Uterus (tissue), 4 donors: ENCODE results near the gene CFAP97. TPM values are rescaled to one million over a fixed set of nuclear protein-coding genes. Genes with fewer than 3 reads are reported as not detected.

Experiments used
- DNase-seq, 2 donors: peaks; one replicate each; pipeline ENCODE4 v3.0.0-alpha.2; 2019 to 2020
- H3K27ac ChIP-seq, 2 donors: fragments of 200-600 bp; sonication (generic); 1 replicate in 1 of 2; 2 replicates in 1 of 2; pipeline ENCODE4 v1.5.1; 2016 to 2018
- H3K27me3 ChIP-seq, 2 donors: fragments of 200-600 bp; sonication (generic); one replicate each; pipeline ENCODE4 v1.5.1; 2018 to 2019; ENCODE audit warnings: control low read depth in 1 of 2
- H3K36me3 ChIP-seq, 2 donors: fragments of 200-600 bp; sonication (generic); one replicate each; pipeline ENCODE4 v1.5.1; 2019; ENCODE audit warnings: control low read depth in 1 of 2
- H3K4me1 ChIP-seq, 2 donors: fragments of 200-600 bp; sonication (generic); one replicate each; pipeline ENCODE4 v1.5.1; 2018 to 2019; ENCODE audit warnings: control low read depth in 1 of 2
- H3K4me3 ChIP-seq, 2 donors: fragments of 200-600 bp; sonication (generic); 1 replicate in 1 of 2; 2 replicates in 1 of 2; pipeline ENCODE4 v1.5.1; 2018 to 2019; ENCODE audit warnings: mild to moderate bottlenecking in 1 of 2
- H3K9me3 ChIP-seq, 2 donors: fragments of 200-600 bp; sonication (generic); one replicate each; pipeline ENCODE4 v1.5.1; 2019; ENCODE audit warnings: control low read depth in 1 of 2
- CTCF ChIP-seq, 4 experiments: fragments of 200-600 bp in 2 of 4; fragments of 450-650 bp in 2 of 4; sonication (generic) in 2 of 4; IDR thresholded peaks; one replicate each; pipeline ENCODE4 v1.5.1; 2016 to 2019; ENCODE audit warnings: antibody characterized with exemption in 4 of 4, mild to moderate bottlenecking in 2 of 4, moderate library complexity in 1 of 4
- POLR2A ChIP-seq, 2 donors: fragments of 450-650 bp; IDR thresholded peaks; one replicate each; pipeline ENCODE4 v1.6.1; 2016; ENCODE audit warnings: antibody characterized with exemption in 2 of 2, mild to moderate bottlenecking in 1 of 2, moderate library complexity in 1 of 2
- intact Hi-C: fragments of 100-400 bp; cut with DNase I; formaldehyde crosslinking; loops from one replicate; pipeline ENCODE4 v1.15.1; 2023; ENCODE audit warnings: low total_unique reads
- total RNA-seq, 4 donors: library from RNA; depleted of rRNA in 3 of 4; stranded (reverse); fragments of >200 nt in 3 of 4; gene quantifications; one replicate each; pipeline versions ENCODE4 v1.1.0 to v1.2.4, GENCODE V29; 2014 to 2023
- donor health status: DM: yes; HTN: yes; CAD: no.

The CFAP97 gene
- 10 to 100 TPM; 20.9 to 63.1 (median 42.0) TPM for total RNA-seq

- DNase-seq: peak; percentile 90 to 92
- Histone ChIP-seq H3K4me1 (peaks cover 0 to 6% of the 10 kb centered on the region in 2 donors), H3K27me3 (no peaks in the 10 kb centered on the region), H3K4me3 (peak within 1 kb of the TSS; percentile 34 to 59), H3K27ac (peak within 1 kb of the TSS; percentile 97 to 99), H3K9me3 (no peaks in the 10 kb centered on the region), H3K36me3 (no peaks in the 10 kb centered on the region)
- intact Hi-C loops: no loop called here
- peak; percentile 73 to 85 for TF ChIP-seq POLR2A (IDR thresholded peaks at IDR 0.05)
- TF ChIP-seq CTCF (IDR thresholded peaks at IDR 0.05): peak in 1 of 4 experiments; percentile 12
These were observed at the start of gene CFAP97 for GRCh38 chr4:185203486-185204237. Gene CFAP97 (minus strand): TSS chr4:185204000. CDS start chr4:185191196, 12,804 bp downstream.

- intact Hi-C loops: no loop called here
- H3K36me3 ChIP-seq: no peaks in the 10 kb centered on the region
- no peak for TF ChIP-seq POLR2A (IDR thresholded peaks at IDR 0.05)
- TF ChIP-seq CTCF (IDR thresholded peaks at IDR 0.05): no peak
- peaks cover 0 to 3% of the 10 kb centered on the region in 2 donors for H3K4me1 ChIP-seq
- no peaks in the 10 kb centered on the region for H3K27me3 ChIP-seq
- DNase-seq: no peak
- H3K9me3 ChIP-seq: no peaks in the 10 kb centered on the region
- no peak overlapping the region for H3K27ac ChIP-seq
- no peak overlapping the region for H3K4me3 ChIP-seq
These were observed 45.3 kb upstream of the CFAP97 start for GRCh38 chr4:185249105-185249504.

GRCh38 chr4:185248393-185249039 lies 44.7 kb upstream of the CFAP97 start:
- intact Hi-C loops: no loop called here
- DNase-seq: no peak
- H3K27me3 ChIP-seq: no peaks in the 10 kb centered on the region
- no peak overlapping the region for H3K4me3 ChIP-seq
- H3K36me3 ChIP-seq: no peaks in the 10 kb centered on the region
- H3K4me1 ChIP-seq: peaks cover 0 to 3% of the 10 kb centered on the region in 2 donors
- no peak for TF ChIP-seq CTCF (IDR thresholded peaks at IDR 0.05)
- no peak for TF ChIP-seq POLR2A (IDR thresholded peaks at IDR 0.05)
- no peaks in the 10 kb centered on the region for H3K9me3 ChIP-seq
- H3K27ac ChIP-seq: no peak overlapping the region

- Histone ChIP-seq H3K27me3 (no peaks in the 10 kb centered on the region), H3K36me3 (no peaks in the 10 kb centered on the region), H3K27ac (peak overlapping the region in 1 of 2 donors; percentile 17), H3K9me3 (no peaks in the 10 kb centered on the region), H3K4me3 (no peak overlapping the region), H3K4me1 (peaks cover 0 to 3% of the 10 kb centered on the region in 2 donors)
- no peak for TF ChIP-seq POLR2A (IDR thresholded peaks at IDR 0.05)
- no peak for TF ChIP-seq CTCF (IDR thresholded peaks at IDR 0.05)
- no peak for DNase-seq
- intact Hi-C loops: no loop called here
These were observed 43.4 kb upstream of the CFAP97 start for GRCh38 chr4:185247151-185247550.

- peak overlapping the region in 1 of 2 donors; percentile 17 for H3K27ac ChIP-seq
- H3K36me3 ChIP-seq: no peaks in the 10 kb centered on the region
- H3K4me3 ChIP-seq: no peak overlapping the region
- TF ChIP-seq POLR2A (IDR thresholded peaks at IDR 0.05) (no peak), CTCF (IDR thresholded peaks at IDR 0.05) (no peak)
- H3K27me3 ChIP-seq: no peaks in the 10 kb centered on the region
- H3K9me3 ChIP-seq: no peaks in the 10 kb centered on the region
- intact Hi-C loops: no loop called here
- peaks cover 0 to 3% of the 10 kb centered on the region in 2 donors for H3K4me1 ChIP-seq
- DNase-seq: no peak
These were observed 42.7 kb upstream of the CFAP97 start for GRCh38 chr4:185246453-185246852.
